Skeletal muscle tissue (tissue), 4 donors: ENCODE results near the gene ART5. TPM values are rescaled to one million over a fixed set of nuclear protein-coding genes. Genes with fewer than 3 reads are reported as not detected.
"Not testable (repeated sequence)": the region's sequence is repeated elsewhere in the genome, so short reads cannot be mapped to it uniquely, and the experiment has no call there.

Experiments used
- H3K27ac ChIP-seq: one replicate; pipeline ENCODE4 v1.7.0; 2013; ENCODE audit warnings: mild to moderate bottlenecking, low read depth, low read length, inconsistent platforms
- H3K27me3 ChIP-seq, 3 donors: one replicate each; pipeline ENCODE4 v1.7.0; 2013; ENCODE audit warnings: low read length in 3 of 3; ENCODE audit not compliant: control insufficient read depth in 3 of 3, insufficient read depth in 3 of 3
- H3K36me3 ChIP-seq, 3 donors: one replicate each; pipeline ENCODE4 v1.7.0; 2013; ENCODE audit warnings: low read length in 3 of 3; ENCODE audit not compliant: control insufficient read depth in 3 of 3, insufficient read depth in 3 of 3
- H3K4me1 ChIP-seq, 3 donors: one replicate each; pipeline ENCODE4 v1.7.0; 2013; ENCODE audit warnings: low read length in 3 of 3, mild to moderate bottlenecking in 3 of 3; ENCODE audit not compliant: control insufficient read depth in 3 of 3, insufficient read depth in 3 of 3
- H3K4me3 ChIP-seq, 3 donors: one replicate each; pipeline ENCODE4 v1.7.0; 2013; ENCODE audit warnings: low read length in 3 of 3
- H3K9ac ChIP-seq, 3 donors: one replicate each; pipeline ENCODE4 v1.7.0; 2013; ENCODE audit warnings: low read length in 3 of 3, mild to moderate bottlenecking in 3 of 3, moderate library complexity in 2 of 3, low read depth in 1 of 3
- H3K9me3 ChIP-seq, 3 donors: one replicate each; pipeline ENCODE4 v1.7.0; 2013; ENCODE audit warnings: low read length in 3 of 3; ENCODE audit not compliant: control insufficient read depth in 3 of 3
- total RNA-seq: library from RNA; depleted of rRNA; stranded (reverse); fragments of >200 nt; gene quantifications from one replicate; pipeline ENCODE4 v1.2.3, GENCODE V29; 2014
- donor health status: Osteomylitis.

The ART5 gene
- total RNA-seq, 1 donor from 2014 or later, result 0.52 TPM

- H3K4me3 ChIP-seq, result no peak overlapping the region
- H3K36me3 ChIP-seq, result no peaks in the 10 kb centered on the region
- H3K27ac ChIP-seq, result no peak overlapping the region
Measured at GRCh38 chr11:3609416-3610265, 32.2 kb downstream of the ART5 start.

GRCh38 chr11:3605771-3606203, 36.0 kb downstream of the ART5 start:
- no peak overlapping the region for H3K4me3 ChIP-seq
- H3K27me3 ChIP-seq, result no peaks in the 10 kb centered on the region
- H3K9me3 ChIP-seq, result no peaks in the 10 kb centered on the region
- no peaks in the 10 kb centered on the region for H3K36me3 ChIP-seq
- H3K27ac ChIP-seq, result no peak overlapping the region
- H3K4me1 ChIP-seq, result peaks cover 0 to 3% (median 0%) of the 10 kb centered on the region in 3 donors
- H3K9ac ChIP-seq, result no peak overlapping the region

More at GRCh38 chr11:3609416-3610265, 32.2 kb downstream of the ART5 start:
- Histone ChIP-seq H3K9me3 (peaks cover 0 to 3% (median 0%) of the 10 kb centered on the region in 3 donors), H3K4me1 (peaks cover 10 to 16% (median 12%) of the 10 kb centered on the region in 3 donors), H3K9ac (no peak overlapping the region), H3K27me3 (no peaks in the 10 kb centered on the region)

GRCh38 chr11:3605283-3605662, 36.5 kb downstream of the ART5 start:
- no peaks in the 10 kb centered on the region for H3K36me3 ChIP-seq
- no peak overlapping the region for H3K9ac ChIP-seq
- H3K27me3 ChIP-seq, result no peaks in the 10 kb centered on the region
- no peaks in the 10 kb centered on the region for H3K9me3 ChIP-seq
- H3K4me3 ChIP-seq, result no peak overlapping the region
- no peak overlapping the region for H3K27ac ChIP-seq
- H3K4me1 ChIP-seq, result peaks cover 0 to 3% (median 0%) of the 10 kb centered on the region in 3 donors

GRCh38 chr11:3604167-3604566, 37.6 kb downstream of the ART5 start:
- no peaks in the 10 kb centered on the region for H3K36me3 ChIP-seq
- H3K27ac ChIP-seq, result no peak overlapping the region
- H3K27me3 ChIP-seq, result no peaks in the 10 kb centered on the region
- no peak overlapping the region for H3K4me3 ChIP-seq
- no peaks in the 10 kb centered on the region for H3K9me3 ChIP-seq
- H3K9ac ChIP-seq, result no peak overlapping the region
- peaks cover 0 to 3% (median 0%) of the 10 kb centered on the region in 3 donors for H3K4me1 ChIP-seq

GRCh38 chr11:3600201-3600600, 41.6 kb downstream of the ART5 start:
- H3K36me3 ChIP-seq, H3K9ac ChIP-seq, H3K27ac ChIP-seq, H3K4me1 ChIP-seq, H3K27me3 ChIP-seq, H3K4me3 ChIP-seq, H3K9me3 ChIP-seq: not testable (repeated sequence)

GRCh38 chr11:3597743-3598142, 44.0 kb downstream of the ART5 start:
- H3K9ac ChIP-seq, H3K9me3 ChIP-seq, H3K36me3 ChIP-seq, H3K27me3 ChIP-seq, H3K4me3 ChIP-seq, H3K4me1 ChIP-seq, H3K27ac ChIP-seq: not testable (repeated sequence)

- not testable (repeated sequence) for H3K9ac ChIP-seq, H3K4me1 ChIP-seq, H3K36me3 ChIP-seq, H3K27me3 ChIP-seq, H3K27ac ChIP-seq, H3K9me3 ChIP-seq, H3K4me3 ChIP-seq
Measured at GRCh38 chr11:3591326-3591725, 50.5 kb downstream of the ART5 start.

GRCh38 chr11:3590193-3590592, 51.6 kb downstream of the ART5 start:
- not testable (repeated sequence) for H3K9ac ChIP-seq, H3K4me1 ChIP-seq, H3K9me3 ChIP-seq, H3K27me3 ChIP-seq, H3K4me3 ChIP-seq, H3K27ac ChIP-seq, H3K36me3 ChIP-seq

- not testable (repeated sequence) for H3K4me1 ChIP-seq, H3K9ac ChIP-seq
Measured at GRCh38 chr11:3588776-3589175, 53.0 kb downstream of the ART5 start.

More at GRCh38 chr11:3588776-3589175, 53.0 kb downstream of the ART5 start:
- not testable (repeated sequence) for H3K36me3 ChIP-seq, H3K27ac ChIP-seq, H3K4me3 ChIP-seq, H3K27me3 ChIP-seq, H3K9me3 ChIP-seq
